HUES64 (cell line): ENCODE measurements around the gene LOXL1.
A peak's percentile ranks its signal among the peaks of the same experiment; 100 is the strongest.

Experiments
- H3K27ac ChIP-seq: 2 replicates; pipeline ENCODE4 v1.7.0; 2013; ENCODE audit warnings: low read depth, low read length, inconsistent platforms
- H3K27me3 ChIP-seq: 2 replicates; pipeline ENCODE4 v1.6.1; 2013; ENCODE audit warnings: mild to moderate bottlenecking, low read length; ENCODE audit not compliant: insufficient read depth
- H3K36me3 ChIP-seq: 2 replicates; pipeline ENCODE4 v1.6.1; 2013; ENCODE audit warnings: mild to moderate bottlenecking, low read length; ENCODE audit not compliant: insufficient read depth
- H3K4me1 ChIP-seq: 2 replicates; pipeline ENCODE4 v1.6.1; 2013; ENCODE audit warnings: mild to moderate bottlenecking, low read length, moderate library complexity; ENCODE audit not compliant: insufficient read depth
- H3K4me3 ChIP-seq: 2 replicates; pipeline ENCODE4 v1.5.1; 2013; ENCODE audit warnings: mild to moderate bottlenecking, low read length, moderate library complexity
- H3K9ac ChIP-seq: 2 replicates; pipeline ENCODE4 v1.6.1; 2013; ENCODE audit warnings: mild to moderate bottlenecking, low read depth, low read length
- H3K9me3 ChIP-seq: 2 replicates; pipeline ENCODE4 v1.6.1; 2013; ENCODE audit warnings: low read depth, low read length; ENCODE audit not compliant: insufficient read depth
- WGBS: fragments of 150-250, 120-280 bp; methylation state at CpG from one replicate; pipeline ENCODE4 v1.1.7; 2013; ENCODE audit warnings: missing lambda C conversion rate; 5-methylcytosine and 5-hydroxymethylcytosine counted together

Gene LOXL1

DNA sequence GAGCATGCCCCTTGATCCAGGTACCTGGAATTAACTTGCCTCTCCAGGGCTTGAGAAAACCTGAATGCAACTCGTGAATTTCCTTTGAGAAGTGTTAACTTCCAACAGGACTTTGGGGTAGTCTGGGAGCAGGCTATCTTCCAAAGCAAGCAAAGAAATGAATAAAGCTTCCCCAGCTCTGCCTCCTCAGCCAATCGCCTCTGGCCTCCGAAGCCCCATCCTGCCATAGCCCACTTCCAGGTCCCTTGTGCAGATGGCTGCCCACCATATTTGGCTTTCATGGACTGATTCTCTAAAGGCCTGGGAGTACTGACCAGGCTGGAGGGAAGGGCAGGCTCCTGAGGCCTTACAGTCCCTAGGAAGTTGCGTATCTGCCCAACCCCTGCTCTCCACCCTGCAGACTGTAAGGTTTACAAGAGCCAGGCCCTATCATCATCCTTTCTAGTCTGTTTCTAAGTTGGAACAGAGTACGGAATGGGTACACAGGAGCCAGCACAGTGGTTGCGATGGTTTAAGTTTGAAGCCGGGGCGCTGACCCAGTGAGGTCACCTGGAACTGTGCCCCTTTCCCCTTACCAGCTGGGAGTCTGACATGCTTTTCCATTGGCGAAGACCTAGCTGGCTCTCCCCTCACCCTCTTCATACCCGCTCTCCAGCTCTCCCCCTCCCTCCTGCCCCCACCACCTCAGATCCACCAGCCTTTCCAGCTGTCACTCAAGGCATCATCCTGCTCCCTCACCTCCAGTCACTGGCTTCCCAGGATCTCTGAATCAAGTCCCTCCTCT, 67.1 kb downstream of the LOXL1 start:
- Histone ChIP-seq H3K36me3 (peaks cover 6% of the 10 kb centered on the region), H3K4me3 (peak overlapping the region; percentile 88), H3K4me1 (peaks cover 13% of the 10 kb centered on the region; the same call in 1 of the 2 replicates), H3K27ac (no peak overlapping the region), H3K9me3 (no peaks in the 10 kb centered on the region), H3K27me3 (no peaks in the 10 kb centered on the region), H3K9ac (no peak overlapping the region)
- WGBS: 95% methylated on average over 10 of the region's 10 CpGs

DNA sequence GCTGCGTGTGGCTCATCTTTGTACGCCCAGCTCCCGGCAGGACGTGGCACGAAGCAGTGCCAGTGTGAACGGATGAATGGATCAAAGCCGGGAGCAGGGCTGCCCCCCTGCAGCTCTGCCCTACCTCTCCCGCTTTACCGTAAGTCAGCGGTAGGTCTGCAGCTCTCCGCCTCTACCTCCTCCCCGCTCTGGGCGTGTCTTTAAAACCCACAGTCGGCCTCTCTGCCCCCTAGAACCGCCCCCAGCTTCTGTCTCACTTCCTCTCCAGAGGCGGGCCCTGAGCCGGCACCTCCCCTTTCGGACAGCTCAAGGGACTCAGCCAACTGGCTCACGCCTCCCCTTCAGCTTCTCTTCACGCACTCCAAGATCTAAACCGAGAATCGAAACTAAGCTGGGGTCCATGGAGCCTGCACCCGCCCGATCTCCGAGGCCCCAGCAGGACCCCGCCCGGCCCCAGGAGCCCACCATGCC, 68.2 kb downstream of the LOXL1 start, which contains the start of gene PML:
TSS of gene PML (plus strand) at position 304 of the 471 bp plus-strand sequence. CDS start at position 401, 97 bp downstream.
- H3K4me1 ChIP-seq: peaks cover 13% of the 10 kb centered on the region; the same call in 1 of the 2 replicates
- H3K36me3 ChIP-seq: peaks cover 16% of the 10 kb centered on the region
- no peaks in the 10 kb centered on the region for H3K9me3 ChIP-seq
- WGBS: under 1% methylated on average over 27 of the region's 27 CpGs
- H3K27me3 ChIP-seq: no peaks in the 10 kb centered on the region
- 0 out of 2 replicates have a peak within 1 kb of the TSS, but pooled peaks have one; percentile 52 for H3K27ac ChIP-seq
- peak within 1 kb of the TSS; percentile 81 for H3K9ac ChIP-seq
- H3K4me3 ChIP-seq: peak within 1 kb of the TSS; percentile 88

DNA sequence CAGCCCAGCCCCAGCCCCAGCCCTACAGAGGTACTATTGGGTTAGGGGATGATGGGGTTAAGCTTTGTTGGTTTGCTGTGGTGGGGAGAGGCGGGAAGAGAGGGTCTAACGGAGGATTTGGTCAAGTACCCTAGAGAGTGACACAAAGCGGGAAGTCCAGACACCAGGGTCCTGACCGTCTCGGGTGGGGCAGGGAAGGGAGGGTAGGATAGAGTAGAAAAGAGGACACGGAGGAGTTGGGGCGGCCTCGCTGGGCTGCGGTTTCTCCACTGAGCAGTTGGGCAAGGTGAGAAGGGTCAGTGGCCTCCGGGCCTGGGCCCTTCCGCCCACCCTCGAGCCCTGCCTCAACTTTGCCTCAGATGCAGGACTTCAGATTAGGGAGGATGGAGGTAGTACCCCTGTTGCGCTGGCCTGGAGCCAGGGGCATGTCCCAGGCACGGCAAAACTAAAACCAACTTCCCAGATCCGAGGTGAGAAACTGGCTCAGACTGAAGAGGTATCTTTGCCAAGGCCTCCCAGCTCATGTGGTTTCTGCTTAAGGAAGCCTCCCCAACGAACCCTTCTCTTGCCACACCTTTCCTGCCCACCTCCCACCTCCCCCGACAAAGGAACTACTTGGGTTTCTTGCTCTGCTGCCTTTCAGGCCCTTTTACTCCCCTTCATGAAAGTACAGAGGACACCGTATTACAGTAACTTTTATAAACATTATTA, 68.8 kb downstream of the LOXL1 start:
- Histone ChIP-seq H3K9me3 (no peaks in the 10 kb centered on the region), H3K27me3 (no peaks in the 10 kb centered on the region), H3K27ac (0 out of 2 replicates have a peak overlapping the region, but pooled peaks have one; percentile 52), H3K9ac (peak overlapping the region; percentile 81), H3K4me1 (peaks cover 13% of the 10 kb centered on the region; the same call in 1 of the 2 replicates), H3K36me3 (peaks cover 18% of the 10 kb centered on the region), H3K4me3 (peak overlapping the region; percentile 88)
- WGBS: 7% methylated on average over 18 of the region's 18 CpGs

DNA sequence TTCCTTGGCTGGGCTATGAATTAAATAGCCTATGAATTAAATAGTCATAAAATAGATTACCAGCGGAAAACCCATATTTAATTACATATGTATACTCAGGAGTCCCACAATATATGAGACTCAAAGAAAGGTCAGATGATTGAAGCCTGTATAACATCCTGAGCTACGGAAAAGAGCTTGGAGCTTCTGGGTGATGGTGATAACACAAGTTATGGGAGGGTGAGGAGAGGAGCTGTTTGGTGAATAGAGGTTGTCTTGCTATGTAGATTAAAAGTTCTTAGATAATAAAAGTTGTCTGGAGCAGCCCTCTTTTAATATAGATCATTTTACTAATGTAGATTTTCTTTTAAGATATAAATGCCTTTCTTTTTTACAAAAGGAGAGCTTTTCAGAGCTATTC, 70.0 kb downstream of the LOXL1 start:
- no peaks in the 10 kb centered on the region for H3K27me3 ChIP-seq
- WGBS: 98% methylated on average over 1 of the region's 2 CpGs
- H3K9ac ChIP-seq: no peak overlapping the region
- H3K36me3 ChIP-seq: peaks cover 18% of the 10 kb centered on the region
- H3K4me1 ChIP-seq: peaks cover 11% of the 10 kb centered on the region; the same call in 1 of the 2 replicates
- no peaks in the 10 kb centered on the region for H3K9me3 ChIP-seq
- no peak overlapping the region for H3K27ac ChIP-seq
- peak overlapping the region; percentile 88; the same call in 1 of the 2 replicates for H3K4me3 ChIP-seq

DNA sequence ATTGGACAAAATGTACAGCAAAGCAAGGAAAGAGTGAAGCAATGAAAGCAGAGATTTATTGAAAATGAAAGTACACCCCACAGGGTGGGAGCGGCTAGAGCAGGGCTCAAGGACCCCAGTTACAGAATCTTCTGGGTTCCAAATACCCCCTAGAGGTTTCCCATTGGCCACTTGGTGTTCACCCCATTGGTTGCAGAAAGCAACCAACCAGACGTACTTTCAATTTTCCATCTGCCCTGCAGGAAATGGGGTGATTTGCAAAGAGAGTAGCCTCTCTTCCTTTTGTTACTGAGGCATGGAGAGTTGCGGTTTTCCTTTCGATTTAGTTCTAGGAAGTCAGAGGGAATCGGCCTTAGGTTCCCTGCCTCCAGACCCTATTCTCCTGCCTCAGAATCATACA, 70.7 kb downstream of the LOXL1 start:
- Histone ChIP-seq H3K27ac (no peak overlapping the region), H3K4me1 (peaks cover 7% of the 10 kb centered on the region; the same call in 1 of the 2 replicates), H3K36me3 (peaks cover 23% of the 10 kb centered on the region), H3K9ac (no peak overlapping the region), H3K4me3 (no peak overlapping the region), H3K9me3 (no peaks in the 10 kb centered on the region), H3K27me3 (no peaks in the 10 kb centered on the region)
- 87% methylated on average over 5 of the region's 5 CpGs for WGBS

DNA sequence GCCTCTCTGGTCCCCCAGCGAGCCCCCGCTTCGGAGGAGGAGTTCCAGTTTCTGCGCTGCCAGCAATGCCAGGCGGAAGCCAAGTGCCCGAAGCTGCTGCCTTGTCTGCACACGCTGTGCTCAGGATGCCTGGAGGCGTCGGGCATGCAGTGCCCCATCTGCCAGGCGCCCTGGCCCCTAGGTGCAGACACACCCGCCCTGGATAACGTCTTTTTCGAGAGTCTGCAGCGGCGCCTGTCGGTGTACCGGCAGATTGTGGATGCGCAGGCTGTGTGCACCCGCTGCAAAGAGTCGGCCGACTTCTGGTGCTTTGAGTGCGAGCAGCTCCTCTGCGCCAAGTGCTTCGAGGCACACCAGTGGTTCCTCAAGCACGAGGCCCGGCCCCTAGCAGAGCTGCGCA, 71.7 kb downstream of the LOXL1 start:
- 98% methylated on average over 27 of the region's 27 CpGs for WGBS
- no peak overlapping the region for H3K27ac ChIP-seq
- no peaks in the 10 kb centered on the region for H3K9me3 ChIP-seq
- H3K27me3 ChIP-seq: no peaks in the 10 kb centered on the region
- H3K36me3 ChIP-seq: peaks cover 26% of the 10 kb centered on the region
- H3K9ac ChIP-seq: no peak overlapping the region
- no peak overlapping the region for H3K4me3 ChIP-seq
- H3K4me1 ChIP-seq: peaks cover 4% of the 10 kb centered on the region; the same call in 1 of the 2 replicates
